DOHH2 (cell line): ENCODE measurements around the gene CDK17.

Experiments used
- EZH2phosphoT487 ChIP-seq: fragments of 200-600 bp; sonication (generic); IDR thresholded peaks from 2 replicates; pipeline ENCODE4 v1.6.1; 2017; ENCODE audit warnings: borderline replicate concordance, mild to moderate bottlenecking, antibody characterized with exemption, low read length, moderate library complexity, mixed read lengths
- TF ChIP-seq, protein P1 (sequence below): fragments of 200-600 bp; sonication (generic); IDR thresholded peaks from one replicate; pipeline ENCODE4 v1.5.1; 2014; ENCODE audit warnings: antibody characterized with exemption, mild to moderate bottlenecking, low read depth, low read length; ENCODE audit not compliant: poor library complexity, severe bottlenecking

DNA sequence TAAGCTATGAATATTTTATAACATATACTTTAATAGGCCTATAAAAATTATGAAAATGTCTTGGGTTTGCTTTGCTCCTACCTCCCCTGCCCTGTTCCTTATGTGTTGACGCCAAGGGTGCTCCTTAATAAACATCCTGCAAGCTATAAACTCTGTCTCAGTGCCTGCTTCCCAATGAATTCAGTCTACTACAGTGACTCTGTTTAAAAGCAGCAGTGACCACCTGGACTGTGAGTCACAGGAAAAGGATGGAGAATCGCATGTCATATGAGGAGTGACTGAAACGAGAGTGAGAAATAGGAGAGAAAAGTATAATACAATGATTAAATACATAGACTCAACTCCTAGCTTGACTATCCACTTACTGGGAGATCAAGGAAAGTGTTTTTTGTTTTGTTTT is 48.1 kb upstream of the CDK17 start:
- TF ChIP-seq, protein P1, sequence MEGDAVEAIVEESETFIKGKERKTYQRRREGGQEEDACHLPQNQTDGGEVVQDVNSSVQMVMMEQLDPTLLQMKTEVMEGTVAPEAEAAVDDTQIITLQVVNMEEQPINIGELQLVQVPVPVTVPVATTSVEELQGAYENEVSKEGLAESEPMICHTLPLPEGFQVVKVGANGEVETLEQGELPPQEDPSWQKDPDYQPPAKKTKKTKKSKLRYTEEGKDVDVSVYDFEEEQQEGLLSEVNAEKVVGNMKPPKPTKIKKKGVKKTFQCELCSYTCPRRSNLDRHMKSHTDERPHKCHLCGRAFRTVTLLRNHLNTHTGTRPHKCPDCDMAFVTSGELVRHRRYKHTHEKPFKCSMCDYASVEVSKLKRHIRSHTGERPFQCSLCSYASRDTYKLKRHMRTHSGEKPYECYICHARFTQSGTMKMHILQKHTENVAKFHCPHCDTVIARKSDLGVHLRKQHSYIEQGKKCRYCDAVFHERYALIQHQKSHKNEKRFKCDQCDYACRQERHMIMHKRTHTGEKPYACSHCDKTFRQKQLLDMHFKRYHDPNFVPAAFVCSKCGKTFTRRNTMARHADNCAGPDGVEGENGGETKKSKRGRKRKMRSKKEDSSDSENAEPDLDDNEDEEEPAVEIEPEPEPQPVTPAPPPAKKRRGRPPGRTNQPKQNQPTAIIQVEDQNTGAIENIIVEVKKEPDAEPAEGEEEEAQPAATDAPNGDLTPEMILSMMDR = no peak
- no peak for TF ChIP-seq EZH2phosphoT487
